ENCODE data around the gene CDHR3. TPM values are rescaled to one million over a fixed set of nuclear protein-coding genes. Genes with fewer than 3 reads are reported as not detected.

CDHR3 gene
- total RNA-seq, 4 donors from 2014 or later, result 5.4 to 7.9 (median 5.9) TPM; not detected in 1

GRCh38 chr7:106034383-106034782 lies 71.3 kb downstream of the CDHR3 start:
- no peaks in the 10 kb centered on the region for H3K27me3 ChIP-seq
- no peak for TF ChIP-seq POLR2A (IDR thresholded peaks at IDR 0.05)
- TF ChIP-seq CTCF (IDR thresholded peaks at IDR 0.05), result no peak
- DNase-seq, result no peak
- H3K4me1 ChIP-seq, result peaks cover 0 to 3% of the 10 kb centered on the region in 2 donors
- no peaks in the 10 kb centered on the region for H3K9me3 ChIP-seq
- H3K4me3 ChIP-seq, result no peak overlapping the region
- no peak overlapping the region for H3K27ac ChIP-seq
- no peaks in the 10 kb centered on the region for H3K36me3 ChIP-seq
- intact Hi-C loops (cut with DNase I; ENCODE audit: low total_unique reads), result no loop called here

- Histone ChIP-seq H3K4me1 (peaks cover 0 to 6% of the 10 kb centered on the region in 2 donors), H3K36me3 (no peaks in the 10 kb centered on the region), H3K4me3 (no peak overlapping the region), H3K27ac (no peak overlapping the region), H3K9me3 (no peaks in the 10 kb centered on the region), H3K27me3 (no peaks in the 10 kb centered on the region)
- no peak for TF ChIP-seq POLR2A (IDR thresholded peaks at IDR 0.05)
- no peak for TF ChIP-seq CTCF (IDR thresholded peaks at IDR 0.05)
- no peak for DNase-seq
- intact Hi-C loops (cut with DNase I; ENCODE audit: low total_unique reads), result no loop called here
Observed at GRCh38 chr7:106035568-106035967, 72.5 kb downstream of the CDHR3 start.

- Histone ChIP-seq H3K4me3 (no peak overlapping the region), H3K4me1 (peaks cover 0 to 6% of the 10 kb centered on the region in 2 donors), H3K27ac (no peak overlapping the region), H3K36me3 (no peaks in the 10 kb centered on the region), H3K27me3 (no peaks in the 10 kb centered on the region), H3K9me3 (no peaks in the 10 kb centered on the region)
- intact Hi-C loops (cut with DNase I; ENCODE audit: low total_unique reads), result no loop called here
- TF ChIP-seq POLR2A (IDR thresholded peaks at IDR 0.05) (no peak), CTCF (IDR thresholded peaks at IDR 0.05) (no peak)
- no peak for DNase-seq
Observed at GRCh38 chr7:106036004-106036403, 72.9 kb downstream of the CDHR3 start.

- Histone ChIP-seq H3K27me3 (no peaks in the 10 kb centered on the region), H3K27ac (no peak overlapping the region), H3K4me1 (peaks cover 0 to 6% of the 10 kb centered on the region in 2 donors), H3K4me3 (no peak overlapping the region), H3K36me3 (no peaks in the 10 kb centered on the region), H3K9me3 (no peaks in the 10 kb centered on the region)
- intact Hi-C loops (cut with DNase I; ENCODE audit: low total_unique reads), result no loop called here
- TF ChIP-seq POLR2A (IDR thresholded peaks at IDR 0.05) (no peak), CTCF (IDR thresholded peaks at IDR 0.05) (no peak)
- DNase-seq, result no peak
Observed at GRCh38 chr7:106037489-106038176, 74.6 kb downstream of the CDHR3 start.

GRCh38 chr7:106038289-106038688 lies 75.2 kb downstream of the CDHR3 start:
- no peak overlapping the region for H3K4me3 ChIP-seq
- H3K4me1 ChIP-seq, result peaks cover 0 to 6% of the 10 kb centered on the region in 2 donors
- DNase-seq, result no peak
- intact Hi-C loops (cut with DNase I; ENCODE audit: low total_unique reads), result no loop called here
- TF ChIP-seq POLR2A (IDR thresholded peaks at IDR 0.05), result no peak
- TF ChIP-seq CTCF (IDR thresholded peaks at IDR 0.05), result no peak
- H3K36me3 ChIP-seq, result no peaks in the 10 kb centered on the region
- no peaks in the 10 kb centered on the region for H3K27me3 ChIP-seq
- H3K9me3 ChIP-seq, result no peaks in the 10 kb centered on the region
- H3K27ac ChIP-seq, result peak overlapping the region in 1 of 2 donors; percentile 72
